ENCODE results near the gene ADAMTS2.

The ADAMTS2 gene

GRCh38 chr5:179345433-179346321 is at the start of gene ADAMTS2:
TSS of gene ADAMTS2 (minus strand) at chr5:179345461. CDS start at chr5:179345328, 133 bp downstream.
- Histone ChIP-seq H3K27ac (ENCODE audit: low read depth in 2 of 2, low read length in 2 of 2) (peak within 1 kb of the TSS in 1 of 2 donors; percentile 37), H3K4me1 (ENCODE audit: control insufficient read depth in 2 of 2, insufficient read depth in 2 of 2, low read length in 2 of 2) (no peaks in the 10 kb centered on the region), H3K4me3 (ENCODE audit: low read length in 2 of 2) (peak within 1 kb of the TSS; percentile 37 to 54), H3K36me3 (ENCODE audit: control insufficient read depth in 2 of 2, insufficient read depth in 2 of 2, low read length in 2 of 2) (no peaks in the 10 kb centered on the region), H3K9ac (ENCODE audit: low read depth in 1 of 2, low read length in 2 of 2) (peak within 1 kb of the TSS in 1 of 2 donors; percentile 64), H3K9me3 (ENCODE audit: control insufficient read depth in 2 of 2, low read length in 2 of 2) (no peaks in the 10 kb centered on the region), H3K27me3 (ENCODE audit: control insufficient read depth in 2 of 2, insufficient read depth in 2 of 2, low read length in 2 of 2) (peaks cover 3 to 11% of the 10 kb centered on the region in 2 donors)

- peaks cover 0 to 2% of the 10 kb centered on the region in 2 donors for H3K9me3 ChIP-seq (ENCODE audit: control insufficient read depth in 2 of 2, low read length in 2 of 2)
- H3K27ac ChIP-seq (ENCODE audit: low read depth in 2 of 2, low read length in 2 of 2) = no peak overlapping the region
- H3K27me3 ChIP-seq (ENCODE audit: control insufficient read depth in 2 of 2, insufficient read depth in 2 of 2, low read length in 2 of 2) = no peaks in the 10 kb centered on the region
- H3K4me3 ChIP-seq (ENCODE audit: low read length in 2 of 2) = no peak overlapping the region
- H3K9ac ChIP-seq (ENCODE audit: low read depth in 1 of 2, low read length in 2 of 2) = no peak overlapping the region
- H3K36me3 ChIP-seq (ENCODE audit: control insufficient read depth in 2 of 2, insufficient read depth in 2 of 2, low read length in 2 of 2) = no peaks in the 10 kb centered on the region
- no peaks in the 10 kb centered on the region for H3K4me1 ChIP-seq (ENCODE audit: control insufficient read depth in 2 of 2, insufficient read depth in 2 of 2, low read length in 2 of 2)
Observed at GRCh38 chr5:179393078-179393477, 47.8 kb upstream of the ADAMTS2 start.

GRCh38 chr5:179387151-179388110 is 42.2 kb upstream of the ADAMTS2 start:
- Histone ChIP-seq H3K9ac (ENCODE audit: low read depth in 1 of 2, low read length in 2 of 2) (no peak overlapping the region), H3K36me3 (ENCODE audit: control insufficient read depth in 2 of 2, insufficient read depth in 2 of 2, low read length in 2 of 2) (no peaks in the 10 kb centered on the region), H3K9me3 (ENCODE audit: control insufficient read depth in 2 of 2, low read length in 2 of 2) (peaks cover 0 to 2% of the 10 kb centered on the region in 2 donors), H3K4me3 (ENCODE audit: low read length in 2 of 2) (no peak overlapping the region), H3K27ac (ENCODE audit: low read depth in 2 of 2, low read length in 2 of 2) (no peak overlapping the region), H3K27me3 (ENCODE audit: control insufficient read depth in 2 of 2, insufficient read depth in 2 of 2, low read length in 2 of 2) (no peaks in the 10 kb centered on the region), H3K4me1 (ENCODE audit: control insufficient read depth in 2 of 2, insufficient read depth in 2 of 2, low read length in 2 of 2) (no peaks in the 10 kb centered on the region)

- Histone ChIP-seq H3K36me3 (ENCODE audit: control insufficient read depth in 2 of 2, insufficient read depth in 2 of 2, low read length in 2 of 2) (no peaks in the 10 kb centered on the region), H3K9me3 (ENCODE audit: control insufficient read depth in 2 of 2, low read length in 2 of 2) (peaks cover 0 to 2% of the 10 kb centered on the region in 2 donors), H3K4me1 (ENCODE audit: control insufficient read depth in 2 of 2, insufficient read depth in 2 of 2, low read length in 2 of 2) (no peaks in the 10 kb centered on the region), H3K9ac (ENCODE audit: low read depth in 1 of 2, low read length in 2 of 2) (no peak overlapping the region), H3K27me3 (ENCODE audit: control insufficient read depth in 2 of 2, insufficient read depth in 2 of 2, low read length in 2 of 2) (no peaks in the 10 kb centered on the region), H3K4me3 (ENCODE audit: low read length in 2 of 2) (no peak overlapping the region), H3K27ac (ENCODE audit: low read depth in 2 of 2, low read length in 2 of 2) (no peak overlapping the region)
Observed at GRCh38 chr5:179385914-179386313, 40.7 kb upstream of the ADAMTS2 start.

- peaks cover 0 to 3% of the 10 kb centered on the region in 2 donors for H3K4me1 ChIP-seq (ENCODE audit: control insufficient read depth in 2 of 2, insufficient read depth in 2 of 2, low read length in 2 of 2)
- H3K9me3 ChIP-seq (ENCODE audit: control insufficient read depth in 2 of 2, low read length in 2 of 2) = no peaks in the 10 kb centered on the region
- no peaks in the 10 kb centered on the region for H3K36me3 ChIP-seq (ENCODE audit: control insufficient read depth in 2 of 2, insufficient read depth in 2 of 2, low read length in 2 of 2)
- no peak overlapping the region for H3K4me3 ChIP-seq (ENCODE audit: low read length in 2 of 2)
- H3K9ac ChIP-seq (ENCODE audit: low read depth in 1 of 2, low read length in 2 of 2) = no peak overlapping the region
- H3K27ac ChIP-seq (ENCODE audit: low read depth in 2 of 2, low read length in 2 of 2) = no peak overlapping the region
- no peaks in the 10 kb centered on the region for H3K27me3 ChIP-seq (ENCODE audit: control insufficient read depth in 2 of 2, insufficient read depth in 2 of 2, low read length in 2 of 2)
Observed at GRCh38 chr5:179382486-179382885, 37.2 kb upstream of the ADAMTS2 start.

- Histone ChIP-seq H3K27me3 (ENCODE audit: control insufficient read depth in 2 of 2, insufficient read depth in 2 of 2, low read length in 2 of 2) (no peaks in the 10 kb centered on the region), H3K27ac (ENCODE audit: low read depth in 2 of 2, low read length in 2 of 2) (no peak overlapping the region), H3K9me3 (ENCODE audit: control insufficient read depth in 2 of 2, low read length in 2 of 2) (no peaks in the 10 kb centered on the region), H3K36me3 (ENCODE audit: control insufficient read depth in 2 of 2, insufficient read depth in 2 of 2, low read length in 2 of 2) (no peaks in the 10 kb centered on the region), H3K4me1 (ENCODE audit: control insufficient read depth in 2 of 2, insufficient read depth in 2 of 2, low read length in 2 of 2) (peaks cover 0 to 3% of the 10 kb centered on the region in 2 donors), H3K9ac (ENCODE audit: low read depth in 1 of 2, low read length in 2 of 2) (no peak overlapping the region), H3K4me3 (ENCODE audit: low read length in 2 of 2) (no peak overlapping the region)
Observed at GRCh38 chr5:179381691-179382090, 36.4 kb upstream of the ADAMTS2 start.

GRCh38 chr5:179380211-179381035 is 35.2 kb upstream of the ADAMTS2 start:
- no peak overlapping the region for H3K9ac ChIP-seq (ENCODE audit: low read depth in 1 of 2, low read length in 2 of 2)
- H3K36me3 ChIP-seq (ENCODE audit: control insufficient read depth in 2 of 2, insufficient read depth in 2 of 2, low read length in 2 of 2) = no peaks in the 10 kb centered on the region
- peaks cover 0 to 3% of the 10 kb centered on the region in 2 donors for H3K4me1 ChIP-seq (ENCODE audit: control insufficient read depth in 2 of 2, insufficient read depth in 2 of 2, low read length in 2 of 2)
- H3K9me3 ChIP-seq (ENCODE audit: control insufficient read depth in 2 of 2, low read length in 2 of 2) = no peaks in the 10 kb centered on the region
- H3K27me3 ChIP-seq (ENCODE audit: control insufficient read depth in 2 of 2, insufficient read depth in 2 of 2, low read length in 2 of 2) = no peaks in the 10 kb centered on the region
- no peak overlapping the region for H3K4me3 ChIP-seq (ENCODE audit: low read length in 2 of 2)
- H3K27ac ChIP-seq (ENCODE audit: low read depth in 2 of 2, low read length in 2 of 2) = no peak overlapping the region

GRCh38 chr5:179379321-179379890 is 34.1 kb upstream of the ADAMTS2 start:
- H3K4me1 ChIP-seq (ENCODE audit: control insufficient read depth in 2 of 2, insufficient read depth in 2 of 2, low read length in 2 of 2) = peaks cover 0 to 3% of the 10 kb centered on the region in 2 donors
- no peaks in the 10 kb centered on the region for H3K27me3 ChIP-seq (ENCODE audit: control insufficient read depth in 2 of 2, insufficient read depth in 2 of 2, low read length in 2 of 2)
- no peak overlapping the region for H3K27ac ChIP-seq (ENCODE audit: low read depth in 2 of 2, low read length in 2 of 2)
- H3K9me3 ChIP-seq (ENCODE audit: control insufficient read depth in 2 of 2, low read length in 2 of 2) = no peaks in the 10 kb centered on the region
- H3K9ac ChIP-seq (ENCODE audit: low read depth in 1 of 2, low read length in 2 of 2) = no peak overlapping the region
- H3K36me3 ChIP-seq (ENCODE audit: control insufficient read depth in 2 of 2, insufficient read depth in 2 of 2, low read length in 2 of 2) = no peaks in the 10 kb centered on the region
- H3K4me3 ChIP-seq (ENCODE audit: low read length in 2 of 2) = no peak overlapping the region
